K562 (cell line): Measurements from ENCODE around the gene PRKCQ. TPM values are rescaled to one million over a fixed set of nuclear protein-coding genes. Genes with fewer than 3 reads are reported as not detected.
"Not testable (repeated sequence)": the region's sequence is repeated elsewhere in the genome, so short reads cannot be mapped to it uniquely, and the experiment has no call there.

Source experiments
- ATAC-seq: fragments of 200-7000 bp; cut with Tn5 transposase; 3 replicates; pipeline ENCODE4 v1.9.1; 2020; ENCODE audit warnings: moderate library complexity
- BruUV-seq: library from RNA; stranded (reverse); fragments of 400-500 nt; replicated peaks from 2 replicates; lab custom pipeline; 2021; lab: Mats Ljungman, UMichigan
- CTCF ChIA-PET: fragments of 300-600 bp; formaldehyde crosslinking; extraction: SDS; loops from one replicate; lab custom pipeline; 2021; ENCODE audit warnings: low intra/inter-chr PET ratio; lab: Yijun Ruan, JAX
- POLR2A ChIA-PET: fragments of 300-600, 350-650 bp; sonication (Branson Sonifier 250); formaldehyde crosslinking; extraction: SDS; loops from one replicate; lab custom pipeline; 2021; ENCODE audit warnings: antibody characterized with exemption, inconsistent platforms; lab: Yijun Ruan, JAX
- DNase-seq, 4 experiments: peaks; one replicate each; pipeline versions ENCODE4 v3.0.0 to v3.0.0-alpha.2; 2011 to 2018; ENCODE audit warnings: low spot score in 3 of 4, mixed read lengths in 3 of 4; ENCODE audit errors: extremely low read depth in 1 of 4
- FAIRE-seq: peaks from 2 replicates; lab custom pipeline; 2011; peaks lifted over from hg19 to GRCh38; lab: Jason Lieb, UNC
- H2AFZ ChIP-seq: 2 replicates; pipeline ENCODE4 v1.6.0; 2011; ENCODE audit warnings: low read depth, low read length, control low read depth, inconsistent platforms
- H3K27ac ChIP-seq: fragments of 200-600 bp; 3 replicates; pipeline ENCODE4 v1.8.0; 2011; ENCODE audit warnings: low read depth, mild to moderate bottlenecking, control low read depth, inconsistent platforms, low read length, moderate library complexity, mixed read lengths; ENCODE audit errors: extremely low read depth
- H3K27me3 ChIP-seq, 2 experiments: fragments of 300-600 bp in 1 of 2; 2 replicates in 1 of 2; 3 replicates in 1 of 2; pipeline versions ENCODE4 v1.6.0 to v1.8.0; 2011; ENCODE audit warnings: inconsistent platforms in 2 of 2, low read length in 2 of 2, mild to moderate bottlenecking in 1 of 2, mixed read lengths in 1 of 2, moderate library complexity in 1 of 2; ENCODE audit not compliant: control insufficient read depth in 2 of 2, insufficient read depth in 2 of 2
- H3K36me3 ChIP-seq: fragments of 300-600 bp; 3 replicates; pipeline ENCODE4 v1.8.0; 2011; ENCODE audit warnings: mild to moderate bottlenecking, low read length, inconsistent platforms; ENCODE audit not compliant: control insufficient read depth, insufficient read depth
- H3K4me1 ChIP-seq, 2 experiments: fragments of 200-600 bp in 1 of 2; replicated peaks in 1 of 2; 2 replicates in 1 of 2; 3 replicates in 1 of 2; pipeline versions ENCODE4 v1.5.1 to v1.8.0; 2011; ENCODE audit warnings: inconsistent platforms in 2 of 2, low read length in 2 of 2, mild to moderate bottlenecking in 1 of 2, mixed read lengths in 1 of 2, moderate library complexity in 1 of 2; ENCODE audit not compliant: control insufficient read depth in 2 of 2, insufficient read depth in 2 of 2
- H3K4me2 ChIP-seq: 2 replicates; pipeline ENCODE4 v1.6.1; 2011; ENCODE audit warnings: low read length, control low read depth, inconsistent platforms, mixed read lengths; ENCODE audit not compliant: insufficient read depth
- H3K4me3 ChIP-seq: fragments of 200-600 bp; sonication (generic), shearing (Covaris generic); 2 replicates; pipeline ENCODE4 v1.5.1; 2016; ENCODE audit warnings: control low read depth, inconsistent platforms
- H3K79me2 ChIP-seq: fragments of 200-600 bp; 3 replicates; pipeline ENCODE4 v1.8.0; 2011; ENCODE audit warnings: low read length, inconsistent platforms; ENCODE audit not compliant: control insufficient read depth, insufficient read depth
- H3K9ac ChIP-seq, 2 experiments: 2 replicates each; pipeline versions ENCODE4 v1.6.0 to v1.6.1; 2011; ENCODE audit warnings: low read depth in 2 of 2, low read length in 2 of 2, control low read depth in 1 of 2, inconsistent platforms in 1 of 2, mild to moderate bottlenecking in 1 of 2, mixed read lengths in 1 of 2; ENCODE audit not compliant: insufficient read depth in 1 of 2
- H3K9me1 ChIP-seq: one replicate; pipeline ENCODE4 v1.6.0; 2011; ENCODE audit warnings: inconsistent platforms, mild to moderate bottlenecking, low read length, moderate library complexity; ENCODE audit not compliant: control insufficient read depth, insufficient read depth
- H3K9me3 ChIP-seq: replicated peaks from 2 replicates; pipeline ENCODE4 v1.5.1; 2011; ENCODE audit warnings: low read depth, low read length, inconsistent platforms; ENCODE audit not compliant: control insufficient read depth, insufficient read depth
- H4K20me1 ChIP-seq: replicated peaks from 2 replicates; pipeline ENCODE4 v1.6.1; 2011; ENCODE audit warnings: low read length, inconsistent platforms, mixed read lengths; ENCODE audit not compliant: control insufficient read depth, insufficient read depth
- BHLHE40 ChIP-seq: IDR thresholded peaks from 2 replicates; pipeline ENCODE4 v1.6.1; 2011; ENCODE audit warnings: low read length, improper control_type of control experiment
- GTF2E2 ChIP-seq: fragments of 200-800 bp; sonication (Bioruptor generic); IDR thresholded peaks from 2 replicates; pipeline ENCODE4 v1.6.1; 2016; ENCODE audit warnings: missing genetic modification characterization, missing compliant biosample characterization
- HDAC3 ChIP-seq: fragments of 450-650 bp; IDR thresholded peaks from 2 replicates; pipeline ENCODE4 v1.6.1; 2018; ENCODE audit warnings: borderline replicate concordance, mild to moderate bottlenecking, moderate library complexity; ENCODE audit not compliant: partially characterized antibody
- WGBS: fragments of 100-300 bp; shearing (Covaris generic); methylation state at CpG from one replicate; pipeline ENCODE4 v1.1.6; 2016; ENCODE audit warnings: low coverage, mixed read lengths; ENCODE audit not compliant: insufficient coverage; ENCODE audit errors: missing lambda C conversion rate; 5-methylcytosine and 5-hydroxymethylcytosine counted together
- in situ Hi-C: fragments of 300-500 bp; cut with MboI; formaldehyde crosslinking; loops from 4 replicates; pipeline ENCODE4 v1.15.0; 2018; ENCODE audit warnings: inconsistent platforms, mixed read lengths
- intact Hi-C: fragments of 100-400 bp; cut with micrococcal nuclease; formaldehyde crosslinking; loops from 2 replicates; pipeline ENCODE4 v1.14.2; 2022
- polyA plus RNA-seq, 8 experiments: library from polyadenylated mRNA; depleted of rRNA in 4 of 8; stranded (reverse) in 5 of 8; unstranded in 3 of 8; fragments of >200 nt; fragmentation: Nextera tagmentation in 2 of 8; fragmentation: Illumina TruSeq in 1 of 8; extraction: Ambion mirVana in 2 of 8; extraction: Trizol in 1 of 8; gene quantifications; 2 replicates each; pipeline versions ENCODE4 v1.2.1 to v1.2.3, GENCODE V29; 2011 to 2014; ENCODE audit warnings: inconsistent platforms in 1 of 8, missing spikeins in 1 of 8
- total RNA-seq, 7 experiments: library from RNA; depleted of rRNA in 6 of 7; stranded (reverse); fragments of >200 nt in 6 of 7; fragmentation: Illumina TruSeq in 2 of 7; extraction: Trizol in 2 of 7; gene quantifications; 2 replicates each; pipeline versions ENCODE4 v1.2.1 to v1.2.3, GENCODE V29; 2011 to 2021; ENCODE audit warnings: low replicate concordance in 1 of 7
- TF ChIP-seq, protein P1 (sequence below), 2 experiments: fragments of 450-650 bp; conservative IDR thresholded peaks; 2 replicates each; pipeline ENCODE4 v1.6.1; 2017; ENCODE audit warnings: mild to moderate bottlenecking in 2 of 2, moderate library complexity in 2 of 2

PRKCQ gene
- total and polyA plus RNA-seq, 9 of the 15 experiments (the other 6 are each of a cell fraction or from before 2014, with no cell fraction given): 4.4 to 23.3 (median 14.6) TPM

DNA sequence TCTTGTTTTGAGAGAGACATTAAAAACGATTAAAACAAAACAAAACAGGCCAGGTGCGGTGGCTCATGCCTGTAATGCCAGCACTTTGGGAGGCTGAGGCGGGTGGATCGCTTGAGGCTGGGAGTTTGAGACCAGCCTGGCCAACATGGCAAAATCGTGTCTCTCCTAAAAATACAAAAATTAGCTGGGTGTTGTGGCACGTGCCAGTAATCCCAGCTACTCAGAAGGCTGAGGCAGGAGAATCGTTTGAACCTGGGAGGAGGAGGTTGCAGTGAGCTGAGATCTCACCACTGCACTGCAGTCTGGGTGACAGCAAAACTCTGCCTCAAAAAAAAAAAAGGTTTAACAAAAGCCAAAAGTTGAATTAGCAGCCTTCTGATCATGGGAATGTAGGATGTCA, 1.1 kb upstream of the PRKCQ start:
- POLR2A ChIA-PET: interaction anchor here (0.8 to 1.9 kb wide), 4 partner anchors 10 to 105 kb away, joined by 3 to 5 read pairs (median 4); no protein-coding TSS in a partner anchor
- Histone ChIP-seq H2AFZ (peak overlapping the region; percentile 86), H3K79me2 (peaks cover 71% of the 10 kb centered on the region), H3K4me1 (peaks cover 18 to 26% of the 10 kb centered on the region in 2 experiments), H3K27ac (peak overlapping the region; percentile 86), H3K4me2 (peak overlapping the region; percentile 94), H3K4me3 (peak overlapping the region; percentile 84), H3K36me3 (peaks cover 43% of the 10 kb centered on the region), H3K9ac (peak overlapping the region; percentile 89 to 94)
- DNase-seq (peak in 1 of 4 experiments; percentile 7), ATAC-seq (peak; percentile 7; the same call in 1 of the 3 replicates)
- FAIRE-seq, in situ Hi-C loops, BruUV-seq, H4K20me1 ChIP-seq, H3K9me3 ChIP-seq, H3K27me3 ChIP-seq, H3K9me1 ChIP-seq, CTCF ChIA-PET: not testable (repeated sequence)
- 0% methylated on average over 7 of the region's 7 CpGs for WGBS
- intact Hi-C loops: loop anchor here (2.0 to 5.0 kb wide), 4 partner anchors 64 to 134 kb away; no protein-coding TSS in a partner anchor
- TF ChIP-seq GTF2E2 (tag) (0 out of 2 replicates have a peak, but pooled peaks have one; percentile 62), HDAC3 (peak; percentile 4), BHLHE40 (peak; percentile 47; the same call in 1 of the 2 replicates)
- TF ChIP-seq, protein P1, sequence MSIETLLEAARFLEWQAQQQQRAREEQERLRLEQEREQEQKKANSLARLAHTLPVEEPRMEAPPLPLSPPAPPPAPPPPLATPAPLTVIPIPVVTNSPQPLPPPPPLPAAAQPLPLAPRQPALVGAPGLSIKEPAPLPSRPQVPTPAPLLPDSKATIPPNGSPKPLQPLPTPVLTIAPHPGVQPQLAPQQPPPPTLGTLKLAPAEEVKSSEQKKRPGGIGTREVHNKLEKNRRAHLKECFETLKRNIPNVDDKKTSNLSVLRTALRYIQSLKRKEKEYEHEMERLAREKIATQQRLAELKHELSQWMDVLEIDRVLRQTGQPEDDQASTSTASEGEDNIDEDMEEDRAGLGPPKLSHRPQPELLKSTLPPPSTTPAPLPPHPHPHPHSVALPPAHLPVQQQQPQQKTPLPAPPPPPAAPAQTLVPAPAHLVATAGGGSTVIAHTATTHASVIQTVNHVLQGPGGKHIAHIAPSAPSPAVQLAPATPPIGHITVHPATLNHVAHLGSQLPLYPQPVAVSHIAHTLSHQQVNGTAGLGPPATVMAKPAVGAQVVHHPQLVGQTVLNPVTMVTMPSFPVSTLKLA (conservative IDR thresholded peaks at IDR 0.05): 0 out of 4 replicates have a peak, but pooled peaks have one; percentile 2 to 4
